Spinal cord (tissue), 10 donors: Measurements from ENCODE around the gene SMAD5. TPM values are rescaled to one million over a fixed set of nuclear protein-coding genes. Genes with fewer than 3 reads are reported as not detected.

ENCODE experiments used
- DNase-seq, 6 donors: peaks; one replicate each; pipeline versions ENCODE4 v3.0.0 to v3.0.0-alpha.2; 2013 to 2015; ENCODE audit warnings: low spot score in 6 of 6, low read depth in 4 of 6
- H3K27ac ChIP-seq: one replicate; pipeline ENCODE4 v1.5.1; 2013; ENCODE audit warnings: low read depth, low read length, control low read depth
- H3K27me3 ChIP-seq: one replicate; pipeline ENCODE4 v1.6.1; 2013; ENCODE audit warnings: low read length; ENCODE audit not compliant: control insufficient read depth, insufficient read depth
- H3K36me3 ChIP-seq: one replicate; pipeline ENCODE4 v1.6.1; 2013; ENCODE audit warnings: low read length; ENCODE audit not compliant: control insufficient read depth, insufficient read depth
- H3K4me1 ChIP-seq: one replicate; pipeline ENCODE4 v1.6.1; 2013; ENCODE audit warnings: low read length; ENCODE audit not compliant: control insufficient read depth, insufficient read depth
- H3K4me3 ChIP-seq: one replicate; pipeline ENCODE4 v1.5.1; 2013; ENCODE audit warnings: low read depth, low read length, control low read depth
- H3K9me3 ChIP-seq: one replicate; pipeline ENCODE4 v1.6.1; 2013; ENCODE audit warnings: low read length; ENCODE audit not compliant: control insufficient read depth, insufficient read depth
- WGBS: methylation state at CpG from one replicate; pipeline ENCODE4 v1.1.5; 2013; ENCODE audit warnings: missing lambda C conversion rate; ENCODE audit not compliant: insufficient coverage; 5-methylcytosine and 5-hydroxymethylcytosine counted together
- polyA plus RNA-seq, 2 donors: library from polyadenylated mRNA; unstranded; fragments of 120-200 nt; gene quantifications; one replicate each; pipeline ENCODE4 v1.2.1, GENCODE V29; 2013; ENCODE audit not compliant: insufficient read length in 2 of 2
- small RNA-seq: library from RNA; depleted of rRNA; stranded (forward); fragments of <200 nt; gene quantifications from one replicate; pipeline ENCODE3, GENCODE V24; 2014; ENCODE audit warnings: low replicate concordance
- total RNA-seq, 2 donors: library from RNA; depleted of rRNA in 1 of 2; stranded (reverse); fragments of 120-200 nt in 1 of 2; fragments of >200 nt in 1 of 2; gene quantifications; one replicate each; pipeline versions ENCODE4 v1.2.3 to v1.2.4, GENCODE V29; 2013 to 2014
- donor health status: healthy.

Gene SMAD5
- total and polyA plus RNA-seq, 4 donors, result 30.5 to 89.0 (median 60.0) TPM

DNA sequence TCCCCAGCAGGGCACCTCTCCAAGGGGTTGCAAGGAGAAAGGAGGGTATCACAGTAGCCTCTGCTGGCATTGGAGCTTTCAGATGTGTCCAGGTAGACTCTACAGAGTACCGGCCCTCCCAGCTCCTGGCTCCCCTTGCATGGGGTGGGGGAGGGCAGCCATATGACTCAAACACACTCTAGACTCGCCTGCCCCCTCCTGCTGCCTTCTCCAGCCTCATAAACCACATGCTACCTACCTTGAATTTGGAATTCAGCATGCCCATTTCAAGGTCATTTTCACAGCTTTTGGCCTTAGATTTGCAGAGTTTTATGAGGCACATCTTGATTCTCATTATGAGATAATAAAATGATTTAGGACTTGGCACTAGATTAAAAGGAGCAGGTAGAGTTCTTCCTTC lies 93.2 kb downstream of the SMAD5 start:
- Histone ChIP-seq H3K36me3 (no peaks in the 10 kb centered on the region), H3K27ac (no peak overlapping the region), H3K9me3 (no peaks in the 10 kb centered on the region), H3K4me3 (no peak overlapping the region), H3K4me1 (no peaks in the 10 kb centered on the region), H3K27me3 (no peaks in the 10 kb centered on the region)
- no peak for DNase-seq
- no CpG with 5 or more reads among the region's 2 CpGs for WGBS

GRCh38 chr5:136226401-136226800 lies 93.8 kb downstream of the SMAD5 start:
- Histone ChIP-seq H3K4me1 (no peaks in the 10 kb centered on the region), H3K4me3 (no peak overlapping the region), H3K27me3 (no peaks in the 10 kb centered on the region), H3K27ac (no peak overlapping the region), H3K36me3 (no peaks in the 10 kb centered on the region), H3K9me3 (no peaks in the 10 kb centered on the region)
- no peak for DNase-seq
- WGBS, result no CpG with 5 or more reads among the region's 2 CpGs

GRCh38 chr5:136228136-136228757 lies 95.6 kb downstream of the SMAD5 start:
- no peaks in the 10 kb centered on the region for H3K9me3 ChIP-seq
- no peaks in the 10 kb centered on the region for H3K4me1 ChIP-seq
- no peak for DNase-seq
- H3K36me3 ChIP-seq, result no peaks in the 10 kb centered on the region
- no peaks in the 10 kb centered on the region for H3K27me3 ChIP-seq
- no peak overlapping the region for H3K27ac ChIP-seq
- H3K4me3 ChIP-seq, result no peak overlapping the region
- 56% methylated on average over 7 of the region's 7 CpGs for WGBS

- WGBS, result 20% methylated on average over 1 of the region's 1 CpG
- H3K36me3 ChIP-seq, result no peaks in the 10 kb centered on the region
- DNase-seq, result no peak
- H3K4me3 ChIP-seq, result no peak overlapping the region
- H3K27me3 ChIP-seq, result no peaks in the 10 kb centered on the region
- H3K4me1 ChIP-seq, result no peaks in the 10 kb centered on the region
- no peaks in the 10 kb centered on the region for H3K9me3 ChIP-seq
- no peak overlapping the region for H3K27ac ChIP-seq
These were observed 97.5 kb downstream of the SMAD5 start for GRCh38 chr5:136230176-136230575.

GRCh38 chr5:136232316-136232715 lies 99.7 kb downstream of the SMAD5 start:
- WGBS, result 95% methylated on average over 6 of the region's 6 CpGs
- Histone ChIP-seq H3K27me3 (no peaks in the 10 kb centered on the region), H3K36me3 (no peaks in the 10 kb centered on the region), H3K4me1 (no peaks in the 10 kb centered on the region), H3K4me3 (no peak overlapping the region), H3K9me3 (no peaks in the 10 kb centered on the region), H3K27ac (no peak overlapping the region)
- DNase-seq, result no peak

Small RNA genes within 50 kb of the gene (small RNA-seq; reads per million reads assigned to genes)
- gene RF02173, result not detected
- gene RF02175, result not detected
- not detected for gene RF02176

Other genes starting within 250 kb of the SMAD5 start
- gene IL9, start 237.0 kb upstream of the SMAD5 start, total RNA-seq, result not detected
- 1 to 10 TPM; 1.0 to 1.3 TPM for gene IL9, start 237.0 kb upstream of the SMAD5 start, polyA plus RNA-seq
- not detected for gene LECT2, start 177.9 kb upstream of the SMAD5 start, total RNA-seq
- 1 to 10 TPM; 1.7 to 2.1 TPM for gene LECT2, start 177.9 kb upstream of the SMAD5 start, polyA plus RNA-seq
- gene TGFBI, start 103.9 kb upstream of the SMAD5 start, total RNA-seq, result 100 to 1,000 TPM; 171 to 245 TPM
- 10 to 100 TPM; 66.1 to 92.6 TPM for gene TGFBI, start 103.9 kb upstream of the SMAD5 start, polyA plus RNA-seq
- gene SMIM32, start 60.3 kb downstream of the SMAD5 start, total RNA-seq, result 1 to 10 TPM; 1.6 to 2.2 TPM
- gene SMIM32, start 60.3 kb downstream of the SMAD5 start, polyA plus RNA-seq, result 1 to 10 TPM; 8.1 to 8.8 TPM
- 1 to 10 TPM; 1.4 to 3.4 TPM for gene TRPC7, start 232.7 kb downstream of the SMAD5 start, total RNA-seq
- gene TRPC7, start 232.7 kb downstream of the SMAD5 start, polyA plus RNA-seq, result 1 to 10 TPM; 2.7 to 3.5 TPM